CD4-positive, CD25-positive, alpha-beta regulatory T cell (primary cell): ENCODE data around the gene TYRO3. TPM values are rescaled to one million over a fixed set of nuclear protein-coding genes. Genes with fewer than 3 reads are reported as not detected.

Experiments
- polyA plus RNA-seq, 4 donors: library from polyadenylated mRNA; unstranded; fragments of 300-500 nt; fragmentation: Illumina TruSeq; gene quantifications; one replicate each; pipeline ENCODE4 v1.2.3, GENCODE V29; 2021
- total RNA-seq: library from RNA; stranded (reverse); gene quantifications from one replicate; pipeline ENCODE4 v1.2.3, GENCODE V29; 2022

Gene TYRO3
- total and polyA plus RNA-seq, 5 donors from 2014 or later = 0.16 to 0.82 TPM; not detected in 3

Other genes with a start within 250 kb of the TYRO3 start
- gene OIP5, start 226.6 kb upstream of the TYRO3 start, total RNA-seq = 0.96 TPM
- 1 to 10 TPM in 3 of 4 donors, under 1 TPM in 1; 0.94 to 5.0 (median 2.7) TPM for gene OIP5, start 226.6 kb upstream of the TYRO3 start, polyA plus RNA-seq
- 24.4 TPM for gene NUSAP1, start 226.3 kb upstream of the TYRO3 start, total RNA-seq
- gene NUSAP1, start 226.3 kb upstream of the TYRO3 start, polyA plus RNA-seq = 10 to 100 TPM in 3 of 4 donors, 1 to 10 TPM in 1; 9.9 to 30.8 (median 15.6) TPM
- gene NDUFAF1, start 156.7 kb upstream of the TYRO3 start, total RNA-seq = 7.1 TPM
- gene NDUFAF1, start 156.7 kb upstream of the TYRO3 start, polyA plus RNA-seq = 10 to 100 TPM; 20.7 to 31.4 (median 27.7) TPM
- 51.5 TPM for gene RTF1, start 142.1 kb upstream of the TYRO3 start, total RNA-seq
- gene RTF1, start 142.1 kb upstream of the TYRO3 start, polyA plus RNA-seq = 10 to 100 TPM; 14.8 to 23.6 (median 18.7) TPM
- gene ITPKA, start 65.3 kb upstream of the TYRO3 start, total RNA-seq = not detected
- gene ITPKA, start 65.3 kb upstream of the TYRO3 start, polyA plus RNA-seq = not detected
- gene LTK, start 45.4 kb upstream of the TYRO3 start, total RNA-seq = 2.0 TPM
- under 1 TPM; 0.17 to 0.59 (median 0.38) TPM for gene LTK, start 45.4 kb upstream of the TYRO3 start, polyA plus RNA-seq
- 29.5 TPM for gene RPAP1, start 15.0 kb upstream of the TYRO3 start, total RNA-seq
- gene RPAP1, start 15.0 kb upstream of the TYRO3 start, polyA plus RNA-seq = 1 to 10 TPM; 4.7 to 9.1 (median 8.1) TPM
- 46.9 TPM for gene MGA, start 101.2 kb downstream of the TYRO3 start, total RNA-seq
- gene MGA, start 101.2 kb downstream of the TYRO3 start, polyA plus RNA-seq = 10 to 100 TPM; 10.4 to 16.1 (median 15.3) TPM
- 40.4 TPM for gene MAPKBP1, start 215.3 kb downstream of the TYRO3 start, total RNA-seq
- 1 to 10 TPM; 1.9 to 3.1 (median 2.6) TPM for gene MAPKBP1, start 215.3 kb downstream of the TYRO3 start, polyA plus RNA-seq